ENCODE results near the gene HMX3. TPM values are rescaled to one million over a fixed set of nuclear protein-coding genes. Genes with fewer than 3 reads are reported as not detected.

The HMX3 gene
- total and polyA plus RNA-seq, 2 of the 8 experiments (the other 6 are each of a cell fraction or from before 2014, with no cell fraction given): 0.05 TPM; not detected in 1

- TF ChIP-seq ATF2 (IDR thresholded peaks at IDR 0.05; ENCODE audit: low read length) (no peak), SP4 (IDR thresholded peaks at IDR 0.05; ENCODE audit: low read length) (no peak)
These were observed 31.8 kb upstream of the HMX3 start (continued) for GRCh38 chr10:123103944-123104343.
